Embryonic facial prominence (tissue), 1 donor: Measurements from ENCODE around the gene IPCEF1.

ENCODE experiments used
- DNase-seq: peaks from one replicate; pipeline ENCODE4 v3.0.0-alpha.2; 2016; ENCODE audit errors: extremely low spot score

The IPCEF1 gene

GRCh38 chr6:154106251-154106650 is 250.4 kb downstream of the IPCEF1 start:
- no peak for DNase-seq
